Lower lobe of right lung (tissue), 2 donors: Measurements from ENCODE around the gene ZNF732. TPM values are rescaled to one million over a fixed set of nuclear protein-coding genes. Genes with fewer than 3 reads are reported as not detected.

ENCODE experiments used
- ATAC-seq, 2 donors: fragments of 200-7000 bp; cut with Tn5 transposase; one replicate each; pipeline ENCODE4 v1.9.1; 2020 to 2022; ENCODE audit warnings: mild to moderate bottlenecking in 2 of 2, moderate library complexity in 2 of 2
- DNase-seq: peaks from one replicate; pipeline ENCODE4 v3.0.0-alpha.2; 2020
- H3K27ac ChIP-seq: fragments of 200-600 bp; one replicate; pipeline ENCODE4 v1.8.0; 2022
- H3K27me3 ChIP-seq: fragments of 200-600 bp; one replicate; pipeline ENCODE4 v1.8.0; 2022; ENCODE audit warnings: low read depth
- H3K36me3 ChIP-seq: fragments of 200-600 bp; one replicate; pipeline ENCODE4 v1.8.0; 2022; ENCODE audit warnings: mild to moderate bottlenecking
- H3K4me1 ChIP-seq: fragments of 200-600 bp; one replicate; pipeline ENCODE4 v1.8.0; 2022
- H3K4me3 ChIP-seq: fragments of 200-600 bp; one replicate; pipeline ENCODE4 v1.8.0; 2022; ENCODE audit warnings: mild to moderate bottlenecking
- H3K9me3 ChIP-seq: fragments of 200-600 bp; one replicate; pipeline ENCODE4 v1.8.0; 2022
- CTCF ChIP-seq: fragments of 200-600 bp; IDR thresholded peaks from one replicate; pipeline ENCODE4 v1.8.0; 2022; ENCODE audit warnings: antibody characterized with exemption, mild to moderate bottlenecking
- intact Hi-C: fragments of 100-400 bp; cut with DNase I; formaldehyde crosslinking; loops from one replicate; pipeline ENCODE4 v1.11.0; 2022
- total RNA-seq: library from RNA; stranded (reverse); fragmentation: NEBNext Ultra II Directional; extraction: Animal tissue kit (Norgen Biotek cat#: 25700); gene quantifications from one replicate; pipeline ENCODE4 v1.2.1, GENCODE V29; 2021
- donor health status: DM: no; HTN: yes; CAD: no; lungs with severe emphysema.

The ZNF732 gene
- total RNA-seq, 1 donor from 2014 or later = not detected

DNA sequence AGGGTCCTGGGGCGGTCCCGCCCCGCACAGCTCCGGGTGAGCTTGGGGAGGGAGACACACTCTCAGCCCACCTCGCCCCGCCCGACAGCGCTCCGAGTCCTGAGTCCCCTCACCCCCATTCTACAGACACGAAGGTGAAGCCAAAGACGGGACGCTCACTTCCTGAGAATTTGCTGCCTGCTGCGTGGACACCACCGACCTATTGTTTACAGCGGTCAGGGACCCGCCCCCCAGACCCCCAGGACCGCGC is 31.5 kb upstream of the ZNF732 start:
- Histone ChIP-seq H3K4me1 (peaks cover 17% of the 10 kb centered on the region), H3K27ac (peak overlapping the region; percentile 94), H3K36me3 (no peaks in the 10 kb centered on the region), H3K4me3 (peak overlapping the region; percentile 95), H3K27me3 (no peaks in the 10 kb centered on the region), H3K9me3 (peaks cover 19% of the 10 kb centered on the region)
- intact Hi-C loops = no loop called here
- ATAC-seq = peak in 1 of 2 donors; percentile 2
- no peak for DNase-seq
- TF ChIP-seq CTCF = no peak

- peak overlapping the region; percentile 94 for H3K27ac ChIP-seq
- intact Hi-C loops = no loop called here
- peak; percentile 52 for DNase-seq
- peak overlapping the region; percentile 95 for H3K4me3 ChIP-seq
- H3K36me3 ChIP-seq = no peaks in the 10 kb centered on the region
- H3K27me3 ChIP-seq = no peaks in the 10 kb centered on the region
- H3K9me3 ChIP-seq = peaks cover 15% of the 10 kb centered on the region
- H3K4me1 ChIP-seq = peaks cover 17% of the 10 kb centered on the region
- ATAC-seq = peak; percentile 7 to 13
- TF ChIP-seq CTCF = no peak
Observed at GRCh38 chr4:336099-336892, 31.0 kb upstream of the ZNF732 start.

- Histone ChIP-seq H3K27me3 (no peaks in the 10 kb centered on the region), H3K36me3 (no peaks in the 10 kb centered on the region), H3K4me3 (no peak overlapping the region), H3K27ac (no peak overlapping the region), H3K9me3 (peaks cover 8% of the 10 kb centered on the region), H3K4me1 (peaks cover 17% of the 10 kb centered on the region)
- ATAC-seq (no peak), DNase-seq (no peak)
- TF ChIP-seq CTCF = no peak
- intact Hi-C loops = no loop called here
Observed at GRCh38 chr4:335515-335914, 30.2 kb upstream of the ZNF732 start.

GRCh38 chr4:328729-329128 is 23.5 kb upstream of the ZNF732 start:
- H3K9me3 ChIP-seq = peaks cover 32% of the 10 kb centered on the region
- ATAC-seq = no peak
- intact Hi-C loops = no loop called here

DNA sequence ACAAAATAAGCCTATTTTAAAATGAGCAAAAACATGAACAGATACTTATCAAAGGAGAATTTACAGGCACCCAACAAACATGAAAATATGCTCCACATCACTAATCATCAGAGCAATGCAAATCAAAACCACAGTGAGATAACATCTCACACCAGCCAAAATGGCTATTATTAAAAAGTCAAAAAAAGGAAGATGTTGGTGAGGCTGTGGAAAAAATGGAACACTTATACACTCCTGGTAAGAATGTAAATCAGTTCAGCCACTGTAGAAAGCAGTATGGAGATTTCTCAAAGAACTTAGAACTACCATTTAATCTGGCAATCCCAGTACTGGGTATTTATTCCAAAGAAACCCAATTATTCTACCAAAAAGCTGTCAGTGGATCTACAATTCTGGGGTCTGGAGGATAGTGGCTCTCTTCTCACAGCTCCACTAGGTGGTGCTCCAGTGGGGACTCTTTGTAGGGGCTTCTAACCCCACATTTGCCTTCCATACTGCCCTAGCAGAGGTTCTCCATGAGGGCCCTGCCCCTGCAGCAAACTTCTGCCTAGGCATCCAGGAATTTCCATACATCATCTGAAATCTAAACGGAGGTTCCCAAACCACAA is 9.1 kb upstream of the ZNF732 start:
- peaks cover 11% of the 10 kb centered on the region for H3K9me3 ChIP-seq
- ATAC-seq (no peak), DNase-seq (no peak)
- TF ChIP-seq CTCF = no peak
- H3K4me1 ChIP-seq = no peaks in the 10 kb centered on the region
- no peak overlapping the region for H3K4me3 ChIP-seq
- no peaks in the 10 kb centered on the region for H3K27me3 ChIP-seq
- no peak overlapping the region for H3K27ac ChIP-seq
- no peaks in the 10 kb centered on the region for H3K36me3 ChIP-seq
- intact Hi-C loops = no loop called here

More at GRCh38 chr4:328729-329128, 23.5 kb upstream of the ZNF732 start:
- Histone ChIP-seq H3K36me3 (no peaks in the 10 kb centered on the region), H3K27ac (no peak overlapping the region), H3K4me3 (no peak overlapping the region), H3K27me3 (no peaks in the 10 kb centered on the region), H3K4me1 (no peaks in the 10 kb centered on the region)
- no peak for DNase-seq
- no peak for TF ChIP-seq CTCF
